ENCODE measurements around the gene HTRA1.

The HTRA1 gene

GRCh38 chr10:122550983-122551382 is 89.6 kb downstream of the HTRA1 start:
- no peak for DNase-seq (ENCODE audit: insufficient read length, low spot score)
- TF ChIP-seq, protein P1, sequence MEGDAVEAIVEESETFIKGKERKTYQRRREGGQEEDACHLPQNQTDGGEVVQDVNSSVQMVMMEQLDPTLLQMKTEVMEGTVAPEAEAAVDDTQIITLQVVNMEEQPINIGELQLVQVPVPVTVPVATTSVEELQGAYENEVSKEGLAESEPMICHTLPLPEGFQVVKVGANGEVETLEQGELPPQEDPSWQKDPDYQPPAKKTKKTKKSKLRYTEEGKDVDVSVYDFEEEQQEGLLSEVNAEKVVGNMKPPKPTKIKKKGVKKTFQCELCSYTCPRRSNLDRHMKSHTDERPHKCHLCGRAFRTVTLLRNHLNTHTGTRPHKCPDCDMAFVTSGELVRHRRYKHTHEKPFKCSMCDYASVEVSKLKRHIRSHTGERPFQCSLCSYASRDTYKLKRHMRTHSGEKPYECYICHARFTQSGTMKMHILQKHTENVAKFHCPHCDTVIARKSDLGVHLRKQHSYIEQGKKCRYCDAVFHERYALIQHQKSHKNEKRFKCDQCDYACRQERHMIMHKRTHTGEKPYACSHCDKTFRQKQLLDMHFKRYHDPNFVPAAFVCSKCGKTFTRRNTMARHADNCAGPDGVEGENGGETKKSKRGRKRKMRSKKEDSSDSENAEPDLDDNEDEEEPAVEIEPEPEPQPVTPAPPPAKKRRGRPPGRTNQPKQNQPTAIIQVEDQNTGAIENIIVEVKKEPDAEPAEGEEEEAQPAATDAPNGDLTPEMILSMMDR (IDR thresholded peaks at IDR 0.05; ENCODE audit: insufficient read depth, missing control alignments) = no peak
- FAIRE-seq = no peak

GRCh38 chr10:122551450-122551849 is 90.1 kb downstream of the HTRA1 start:
- TF ChIP-seq, protein P1 (IDR thresholded peaks at IDR 0.05; ENCODE audit: insufficient read depth, missing control alignments) = no peak
- FAIRE-seq (no peak), DNase-seq (ENCODE audit: insufficient read length, low spot score) (no peak)

- FAIRE-seq = no peak
- no peak for DNase-seq (ENCODE audit: insufficient read length, low spot score)
- TF ChIP-seq, protein P1 (IDR thresholded peaks at IDR 0.05; ENCODE audit: insufficient read depth, missing control alignments) = no peak
Observed at GRCh38 chr10:122553341-122553740, 92.0 kb downstream of the HTRA1 start.

DNA sequence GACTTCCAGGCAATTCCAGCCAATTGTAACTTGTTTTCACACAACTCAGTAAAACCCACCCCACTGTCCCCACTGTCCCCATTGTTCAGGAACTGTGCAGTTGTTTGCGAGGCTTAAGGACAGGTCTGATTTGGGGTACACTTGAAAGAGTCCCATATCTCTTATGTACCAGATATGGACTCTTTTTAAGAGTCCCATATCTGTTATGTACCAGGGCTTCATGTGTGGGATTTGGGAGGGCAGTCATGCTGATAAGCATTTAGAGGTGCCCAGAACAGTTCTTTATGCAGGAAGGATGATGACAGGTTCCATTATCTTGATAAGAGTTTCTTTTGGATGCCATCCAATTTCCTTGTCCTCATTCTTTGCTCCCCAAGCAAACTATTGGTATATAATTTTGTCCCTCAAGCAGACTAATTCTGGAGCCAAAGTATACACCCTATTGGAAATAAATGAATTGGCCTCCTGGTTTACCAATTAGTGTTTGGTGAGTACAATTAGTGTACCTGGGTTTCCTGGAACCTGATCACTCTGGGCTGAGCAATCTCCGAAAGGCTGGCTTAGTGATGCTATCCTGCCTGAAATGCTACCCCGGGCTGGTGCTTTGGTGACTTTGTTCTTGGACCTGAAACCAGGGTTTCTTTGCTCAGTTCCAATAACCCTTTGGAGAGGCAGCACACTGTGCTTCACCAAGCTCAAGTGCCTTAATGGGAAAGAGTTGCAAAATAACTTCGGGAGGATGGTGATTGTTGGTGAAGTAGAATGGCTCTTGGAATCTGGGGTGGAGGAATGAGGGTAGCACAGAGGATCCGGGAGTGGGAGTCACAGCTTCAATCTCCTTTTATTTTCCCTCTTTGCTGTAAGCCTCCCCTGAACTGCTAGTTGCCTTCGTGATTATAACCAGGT is 93.0 kb downstream of the HTRA1 start:
- DNase-seq (ENCODE audit: insufficient read length, low spot score) = no peak
- TF ChIP-seq, protein P1 (IDR thresholded peaks at IDR 0.05; ENCODE audit: insufficient read depth, missing control alignments) = no peak

GRCh38 chr10:122555442-122555841 is 94.1 kb downstream of the HTRA1 start:
- DNase-seq (ENCODE audit: insufficient read length, low spot score) (no peak), FAIRE-seq (no peak)
- TF ChIP-seq, protein P1 (IDR thresholded peaks at IDR 0.05; ENCODE audit: insufficient read depth, missing control alignments) = no peak

More for the DNA sequence above, 93.0 kb downstream of the HTRA1 start:
- no peak for FAIRE-seq

- no peak for FAIRE-seq
- DNase-seq (ENCODE audit: insufficient read length, low spot score) = no peak
- TF ChIP-seq, protein P1 (IDR thresholded peaks at IDR 0.05; ENCODE audit: insufficient read depth, missing control alignments) = no peak
Observed at GRCh38 chr10:122557516-122557915, 96.2 kb downstream of the HTRA1 start.

- FAIRE-seq = no peak
- TF ChIP-seq, protein P1 (IDR thresholded peaks at IDR 0.05; ENCODE audit: insufficient read depth, missing control alignments) = no peak
- DNase-seq (ENCODE audit: insufficient read length, low spot score) = no peak
Observed at GRCh38 chr10:122558452-122558851, 97.1 kb downstream of the HTRA1 start.

All from D721Med (cell line).